ACC112 (cell line): ENCODE measurements around the gene EML4.

Source experiments
- H2AFZ ChIP-seq: fragments of 200-600 bp; sonication (generic); one replicate; pipeline ENCODE4 v1.6.0; 2017; ENCODE audit warnings: antibody characterized with exemption, low read length; ENCODE audit not compliant: unreplicated experiment
- H3K27ac ChIP-seq: fragments of 200-600 bp; sonication (generic); 2 replicates; pipeline ENCODE4 v1.5.1; 2014; ENCODE audit warnings: low read depth, mild to moderate bottlenecking, antibody characterized with exemption, low read length, moderate library complexity
- H3K27me3 ChIP-seq: fragments of 200-600 bp; sonication (generic); 2 replicates; pipeline ENCODE4 v1.6.1; 2014; ENCODE audit warnings: mild to moderate bottlenecking, antibody characterized with exemption, low read length, moderate library complexity, mixed read lengths; ENCODE audit not compliant: insufficient read depth
- H3K36me3 ChIP-seq: fragments of 200-600 bp; sonication (generic); 2 replicates; pipeline ENCODE4 v1.6.1; 2016; ENCODE audit warnings: mild to moderate bottlenecking, antibody characterized with exemption, low read length, moderate library complexity, mixed read lengths; ENCODE audit not compliant: insufficient read depth
- H3K4me1 ChIP-seq: fragments of 200-600 bp; sonication (generic); one replicate; pipeline ENCODE4 v1.6.1; 2016; ENCODE audit warnings: low read length, mixed read lengths; ENCODE audit not compliant: insufficient read depth, unreplicated experiment, control insufficient read depth
- H3K4me3 ChIP-seq: fragments of 200-600 bp; sonication (generic); 2 replicates; pipeline ENCODE4 v1.5.1; 2014; ENCODE audit warnings: mild to moderate bottlenecking, low read depth, low read length
- H3K79me2 ChIP-seq: fragments of 200-600 bp; sonication (generic); one replicate; pipeline ENCODE4 v1.6.0; 2016; ENCODE audit warnings: low read length; ENCODE audit not compliant: control insufficient read depth, unreplicated experiment, insufficient read depth

The EML4 gene

DNA sequence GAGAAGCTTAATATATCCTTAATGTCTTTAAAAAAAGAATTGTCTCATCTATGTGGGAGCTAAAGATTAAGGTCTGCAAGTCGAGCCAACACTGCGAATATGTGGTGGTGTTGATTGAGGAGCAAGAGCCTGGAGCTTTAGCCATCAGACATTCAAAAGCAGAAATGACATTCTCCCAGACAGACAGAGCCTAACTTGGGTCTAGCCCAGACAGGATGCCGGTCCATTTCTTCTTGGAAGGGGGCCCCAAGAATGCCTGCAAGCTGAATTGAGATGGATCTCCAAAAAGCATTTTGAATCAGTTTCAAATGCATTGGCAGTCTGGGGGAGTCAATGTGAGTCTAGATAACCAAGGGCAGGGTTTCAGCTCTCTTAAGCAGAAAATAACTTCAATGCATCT, 30.1 kb upstream of the EML4 start:
- no peak overlapping the region for H2AFZ ChIP-seq
- no peaks in the 10 kb centered on the region for H3K27me3 ChIP-seq
- H3K27ac ChIP-seq: peak overlapping the region; percentile 64
- no peaks in the 10 kb centered on the region for H3K36me3 ChIP-seq
- H3K79me2 ChIP-seq: no peaks in the 10 kb centered on the region
- H3K4me3 ChIP-seq: no peak overlapping the region
- peaks cover 61% of the 10 kb centered on the region for H3K4me1 ChIP-seq

DNA sequence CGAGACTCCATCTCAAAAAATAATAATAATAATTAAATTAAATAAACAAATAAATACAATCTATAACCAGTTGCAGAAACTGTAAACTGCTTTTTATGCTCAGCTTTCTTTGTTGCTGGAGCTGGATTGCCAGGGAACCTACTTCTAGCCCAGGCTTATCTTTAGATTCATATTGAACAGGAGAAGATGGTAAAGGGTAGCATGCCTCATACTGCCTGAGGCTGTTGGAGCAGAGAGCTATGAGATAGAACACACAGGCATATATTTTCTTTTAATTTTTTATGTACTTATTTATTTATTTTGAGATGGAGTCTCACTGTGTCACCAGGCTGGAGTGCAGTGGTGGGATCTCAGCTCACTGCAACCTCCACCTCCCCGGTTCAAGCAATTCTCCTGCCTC, 28.7 kb upstream of the EML4 start:
- Histone ChIP-seq H3K79me2 (no peaks in the 10 kb centered on the region), H3K4me3 (no peak overlapping the region), H2AFZ (no peak overlapping the region), H3K4me1 (peaks cover 61% of the 10 kb centered on the region), H3K27me3 (no peaks in the 10 kb centered on the region), H3K36me3 (no peaks in the 10 kb centered on the region), H3K27ac (no peak overlapping the region; the same call in 1 of the 2 replicates)

DNA sequence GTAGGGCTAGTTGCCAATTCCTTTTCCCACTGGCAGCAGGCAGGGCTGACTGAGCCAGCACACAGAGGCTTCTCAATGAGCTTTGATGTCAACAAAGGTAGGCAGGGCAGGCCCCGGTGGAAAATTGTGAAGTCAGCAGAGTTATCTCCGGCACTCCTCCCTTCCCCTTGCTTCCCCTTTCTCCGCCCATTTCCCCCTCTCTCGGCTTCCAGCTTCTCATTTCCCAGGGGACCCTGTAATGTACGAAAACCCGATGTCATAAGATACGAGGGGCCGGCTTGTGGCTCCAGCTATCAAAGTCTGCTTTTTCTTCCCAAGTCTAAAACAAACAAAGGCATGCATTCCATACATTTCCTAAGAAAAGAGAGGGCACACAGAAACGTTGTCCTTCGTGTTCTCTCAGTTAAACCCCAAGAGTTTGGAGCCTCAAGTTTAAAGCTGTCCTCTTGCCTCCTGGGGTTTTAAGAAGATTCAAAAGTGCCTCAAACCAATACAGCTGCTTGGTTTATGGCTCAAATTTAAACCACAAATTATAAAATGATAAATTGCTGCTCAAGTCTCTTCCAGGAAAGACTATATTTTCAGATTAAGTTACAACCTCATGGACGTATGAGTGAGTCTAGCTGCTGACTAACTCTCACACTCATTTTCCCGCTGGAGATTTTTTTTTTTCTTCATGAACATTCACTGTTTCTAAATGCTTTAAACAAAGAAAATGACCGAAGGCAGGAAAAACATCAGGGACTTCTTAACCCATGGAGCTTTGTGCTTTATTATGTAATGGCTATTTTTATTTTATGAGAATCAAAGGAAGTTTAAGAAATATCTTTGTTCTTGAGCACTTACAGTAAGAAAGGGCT, 27.2 kb upstream of the EML4 start:
- Histone ChIP-seq H3K4me1 (peaks cover 48% of the 10 kb centered on the region), H3K79me2 (no peaks in the 10 kb centered on the region), H2AFZ (peak overlapping the region; percentile 86), H3K4me3 (peak overlapping the region; percentile 73), H3K36me3 (no peaks in the 10 kb centered on the region), H3K27me3 (no peaks in the 10 kb centered on the region), H3K27ac (peak overlapping the region; percentile 100)

DNA sequence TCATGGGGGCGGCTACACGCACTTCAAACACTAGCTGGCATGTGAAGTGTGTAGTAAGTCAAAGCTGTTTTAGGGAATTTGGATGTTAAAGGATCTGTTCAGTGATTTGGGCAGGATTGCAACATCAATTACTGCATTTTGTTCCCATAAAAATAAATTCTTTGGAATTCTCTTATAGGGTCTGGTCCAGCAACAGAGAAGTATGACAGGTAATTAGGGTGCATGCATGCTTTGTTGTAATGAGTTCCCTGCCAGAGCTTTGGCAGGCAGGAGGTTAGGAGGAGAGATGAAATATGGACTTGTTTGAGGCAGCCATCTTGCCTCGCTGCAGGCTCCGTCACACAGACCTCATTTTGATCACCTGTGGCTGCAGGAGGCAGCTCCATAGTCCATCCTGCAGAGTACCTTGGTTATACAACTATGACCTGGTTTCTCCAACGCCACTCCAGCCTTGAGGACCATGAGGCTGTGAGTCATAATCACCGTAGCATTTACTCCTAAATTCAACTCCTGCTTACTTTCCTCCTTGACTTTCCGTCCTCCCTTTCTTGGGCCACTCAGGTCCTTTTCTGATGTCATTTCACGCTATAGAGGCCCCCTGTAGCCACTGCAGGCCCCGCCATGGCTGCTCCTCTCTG, 26.5 kb upstream of the EML4 start:
- Histone ChIP-seq H3K4me1 (peaks cover 46% of the 10 kb centered on the region), H3K4me3 (peak overlapping the region; percentile 73), H3K36me3 (no peaks in the 10 kb centered on the region), H3K27ac (peak overlapping the region; percentile 100), H3K27me3 (no peaks in the 10 kb centered on the region), H2AFZ (peak overlapping the region; percentile 86), H3K79me2 (no peaks in the 10 kb centered on the region)

DNA sequence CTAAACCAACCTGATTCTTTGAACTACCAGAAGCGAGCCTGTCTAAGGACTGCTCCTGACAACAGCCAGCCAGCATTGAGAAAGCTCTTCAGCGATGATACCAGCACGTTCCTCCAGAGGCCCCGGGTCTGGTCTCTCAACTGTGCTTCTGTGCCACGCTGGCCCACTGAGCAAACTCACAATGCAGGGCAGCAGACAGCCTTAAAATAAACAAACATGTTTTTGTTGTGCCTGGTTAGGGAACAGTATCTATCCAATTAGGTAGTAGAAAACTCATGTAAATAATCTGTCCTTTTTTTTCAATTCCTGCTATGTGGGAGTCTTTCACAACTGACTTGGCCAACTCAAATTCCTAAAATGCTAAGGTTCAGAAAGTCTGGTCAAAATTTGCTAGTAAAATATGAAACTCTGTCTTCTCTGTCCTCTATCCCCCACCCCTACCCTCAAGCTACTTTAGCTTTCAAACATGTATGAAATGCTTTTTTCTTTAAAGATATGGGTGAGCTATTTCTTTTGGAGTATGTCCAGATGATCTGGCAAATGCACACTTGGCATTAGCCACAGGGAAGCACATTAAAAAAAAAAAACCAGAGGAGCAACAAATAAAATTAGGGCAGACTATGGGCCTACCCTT, 21.4 kb upstream of the EML4 start:
- Histone ChIP-seq H3K79me2 (no peaks in the 10 kb centered on the region), H3K36me3 (no peaks in the 10 kb centered on the region), H3K27ac (peak overlapping the region; percentile 18), H2AFZ (peak overlapping the region; percentile 28), H3K27me3 (no peaks in the 10 kb centered on the region), H3K4me1 (peaks cover 20% of the 10 kb centered on the region), H3K4me3 (peak overlapping the region; percentile 7; the same call in 1 of the 2 replicates)

DNA sequence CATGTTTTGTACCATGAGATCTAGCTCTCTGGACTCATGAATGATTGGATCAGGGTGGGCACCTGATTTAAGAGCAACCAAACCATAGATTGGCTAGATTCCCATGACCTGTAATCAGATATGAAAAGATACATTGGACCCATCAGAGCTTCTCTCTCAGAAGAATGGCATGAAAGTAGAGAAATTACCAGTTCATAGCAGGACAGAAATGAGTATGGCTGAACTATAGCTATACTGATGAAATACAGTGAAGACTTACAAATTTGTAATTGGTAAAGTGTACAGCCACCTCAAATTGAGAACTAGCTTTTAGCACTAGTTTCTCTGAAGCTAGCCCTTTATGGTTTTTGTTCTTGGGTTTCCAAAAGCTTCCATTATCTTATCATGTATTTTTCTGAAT, 19.0 kb upstream of the EML4 start:
- H3K79me2 ChIP-seq: no peaks in the 10 kb centered on the region
- peaks cover 14% of the 10 kb centered on the region for H3K4me1 ChIP-seq
- H3K27me3 ChIP-seq: no peaks in the 10 kb centered on the region
- H3K27ac ChIP-seq: no peak overlapping the region
- peak overlapping the region; percentile 75 for H2AFZ ChIP-seq
- H3K4me3 ChIP-seq: no peak overlapping the region
- H3K36me3 ChIP-seq: no peaks in the 10 kb centered on the region

DNA sequence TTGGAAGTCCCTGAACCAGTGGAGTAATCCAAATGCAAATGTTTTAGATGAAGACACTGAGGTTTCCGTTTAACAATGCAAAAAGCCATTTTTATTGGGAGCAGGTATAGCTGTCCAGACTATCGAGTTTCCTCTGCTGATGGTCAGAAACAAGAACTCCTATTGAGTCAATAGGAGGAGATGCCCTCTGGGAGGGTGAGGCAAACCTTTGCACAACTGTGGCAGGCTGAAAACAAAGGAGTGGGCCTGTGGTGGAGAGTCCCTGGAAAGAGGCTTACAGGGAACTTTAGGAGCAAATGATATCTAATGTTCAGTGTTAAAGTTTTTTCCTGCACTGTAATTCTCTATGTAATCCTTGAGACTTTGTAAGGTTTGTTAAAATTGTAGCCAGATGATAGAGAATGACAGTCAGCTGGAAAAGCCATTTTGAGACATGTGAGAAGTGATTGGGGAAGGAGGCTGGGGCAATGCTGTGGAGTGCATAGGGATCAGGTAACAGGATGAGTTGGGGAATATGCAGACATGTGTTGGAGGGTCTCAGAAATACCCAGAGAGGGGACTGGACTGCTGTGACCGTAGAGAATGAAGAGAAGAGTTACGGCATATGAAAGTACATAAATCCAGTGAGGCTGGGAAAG, 15.1 kb upstream of the EML4 start:
- no peaks in the 10 kb centered on the region for H3K79me2 ChIP-seq
- no peaks in the 10 kb centered on the region for H3K27me3 ChIP-seq
- H3K4me1 ChIP-seq: no peaks in the 10 kb centered on the region
- no peak overlapping the region for H3K27ac ChIP-seq
- H3K36me3 ChIP-seq: no peaks in the 10 kb centered on the region
- H2AFZ ChIP-seq: no peak overlapping the region
- H3K4me3 ChIP-seq: no peak overlapping the region

DNA sequence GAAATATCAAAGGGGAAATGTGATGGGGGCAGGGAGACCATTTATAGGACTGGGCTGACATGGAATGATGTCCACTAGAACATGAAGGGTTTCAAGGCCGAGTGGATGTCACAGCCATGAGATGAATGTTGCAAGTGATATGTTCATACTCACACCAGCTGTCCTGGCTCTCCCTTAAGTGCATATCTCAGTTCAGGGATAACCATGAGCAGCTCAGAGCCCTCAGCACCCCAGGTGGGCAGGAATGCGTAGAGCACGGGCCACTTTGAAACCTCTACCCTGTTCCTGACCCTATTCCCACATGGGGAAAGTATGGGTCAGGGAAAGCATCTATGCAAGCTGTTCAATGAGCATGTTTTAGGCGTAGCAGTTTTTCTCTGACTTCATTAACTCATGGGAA, 12.4 kb upstream of the EML4 start:
- H3K36me3 ChIP-seq: no peaks in the 10 kb centered on the region
- no peaks in the 10 kb centered on the region for H3K27me3 ChIP-seq
- H3K27ac ChIP-seq: no peak overlapping the region
- no peak overlapping the region for H2AFZ ChIP-seq
- no peak overlapping the region for H3K4me3 ChIP-seq
- no peaks in the 10 kb centered on the region for H3K4me1 ChIP-seq
- no peaks in the 10 kb centered on the region for H3K79me2 ChIP-seq

DNA sequence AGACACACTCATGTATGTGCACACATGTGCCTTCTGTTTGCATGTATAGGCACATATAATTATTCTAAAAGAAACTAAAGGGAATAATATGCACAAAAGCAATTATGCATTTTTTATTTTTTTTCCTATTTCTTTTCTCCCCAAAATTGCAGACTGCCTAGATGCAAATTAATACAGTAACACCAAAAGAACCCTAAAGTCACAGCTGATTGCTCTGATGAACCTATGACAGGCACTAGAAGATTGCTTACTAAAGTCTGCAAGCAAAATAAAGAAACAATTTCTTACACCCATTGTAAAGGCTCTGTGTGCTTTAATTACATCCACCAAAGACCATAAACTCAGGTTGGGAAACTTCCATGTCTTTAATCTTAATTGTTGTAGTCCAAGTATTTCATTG, 7.7 kb upstream of the EML4 start:
- Histone ChIP-seq H2AFZ (no peak overlapping the region), H3K36me3 (no peaks in the 10 kb centered on the region), H3K4me1 (no peaks in the 10 kb centered on the region), H3K79me2 (no peaks in the 10 kb centered on the region), H3K4me3 (no peak overlapping the region), H3K27ac (no peak overlapping the region), H3K27me3 (no peaks in the 10 kb centered on the region)

DNA sequence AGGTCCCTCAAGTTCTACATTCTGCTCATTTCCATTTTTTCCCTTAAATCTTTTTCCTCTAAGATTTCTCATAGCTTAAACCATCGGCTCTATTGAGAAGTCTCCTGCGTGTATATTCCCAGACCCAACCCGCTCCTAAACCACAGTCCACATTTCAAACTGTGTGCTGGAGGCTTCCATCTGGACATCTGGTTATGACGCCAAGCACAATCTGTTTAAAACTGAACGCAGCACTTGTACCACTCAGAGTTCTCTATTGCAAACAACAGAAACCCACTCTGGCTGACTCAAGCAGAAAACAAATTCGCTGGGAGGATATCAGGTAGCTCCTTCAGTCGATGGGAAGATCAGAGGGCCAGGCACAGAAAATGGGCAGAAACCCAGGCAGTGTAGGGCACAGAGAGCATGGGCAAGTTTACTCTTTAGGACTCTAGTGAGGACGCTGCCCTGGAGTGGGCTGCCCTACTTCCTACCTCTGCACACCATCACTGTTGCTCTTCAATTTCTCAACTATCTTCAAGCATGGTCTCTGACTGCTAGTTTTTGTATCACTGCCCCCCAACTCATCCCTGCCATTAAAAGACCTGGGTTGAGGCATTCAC, 5.6 kb upstream of the EML4 start:
- Histone ChIP-seq H3K36me3 (no peaks in the 10 kb centered on the region), H2AFZ (peak overlapping the region; percentile 28), H3K27ac (no peak overlapping the region), H3K4me1 (no peaks in the 10 kb centered on the region), H3K79me2 (no peaks in the 10 kb centered on the region), H3K27me3 (no peaks in the 10 kb centered on the region), H3K4me3 (no peak overlapping the region)
